Gastroesophageal sphincter (tissue), 3 donors: ENCODE measurements around the gene OPN4.

ENCODE experiments used
- CTCF ChIP-seq, 4 experiments: fragments of 200-600 bp in 2 of 4; fragments of 450-650 bp in 2 of 4; sonication (generic) in 1 of 4; IDR thresholded peaks; one replicate each; pipeline ENCODE4 v1.5.1; 2017 to 2019; ENCODE audit warnings: antibody characterized with exemption in 4 of 4, mild to moderate bottlenecking in 2 of 4, moderate library complexity in 2 of 4
- EP300 ChIP-seq: sonication (generic); formaldehyde crosslinking; IDR thresholded peaks from one replicate; pipeline ENCODE4 v1.6.1; 2017; ENCODE audit warnings: antibody characterized with exemption, mild to moderate bottlenecking
- POLR2A ChIP-seq, 2 donors: fragments of 450-650 bp; IDR thresholded peaks; one replicate each; pipeline ENCODE4 v1.6.1; 2017; ENCODE audit warnings: antibody characterized with exemption in 2 of 2, mild to moderate bottlenecking in 2 of 2, moderate library complexity in 1 of 2
- POLR2AphosphoS5 ChIP-seq: sonication (generic); formaldehyde crosslinking; IDR thresholded peaks from one replicate; pipeline ENCODE4 v1.6.1; 2017; ENCODE audit warnings: antibody characterized with exemption

GRCh38 chr10:86658261-86658741, 4.0 kb downstream of the OPN4 start:
- TF ChIP-seq POLR2A (IDR thresholded peaks at IDR 0.05) = no peak
- TF ChIP-seq EP300 = no peak
- TF ChIP-seq CTCF (IDR thresholded peaks at IDR 0.05) = no peak
- no peak for TF ChIP-seq POLR2AphosphoS5
